Measurements from ENCODE around the gene PSMC1.

Gene PSMC1

DNA sequence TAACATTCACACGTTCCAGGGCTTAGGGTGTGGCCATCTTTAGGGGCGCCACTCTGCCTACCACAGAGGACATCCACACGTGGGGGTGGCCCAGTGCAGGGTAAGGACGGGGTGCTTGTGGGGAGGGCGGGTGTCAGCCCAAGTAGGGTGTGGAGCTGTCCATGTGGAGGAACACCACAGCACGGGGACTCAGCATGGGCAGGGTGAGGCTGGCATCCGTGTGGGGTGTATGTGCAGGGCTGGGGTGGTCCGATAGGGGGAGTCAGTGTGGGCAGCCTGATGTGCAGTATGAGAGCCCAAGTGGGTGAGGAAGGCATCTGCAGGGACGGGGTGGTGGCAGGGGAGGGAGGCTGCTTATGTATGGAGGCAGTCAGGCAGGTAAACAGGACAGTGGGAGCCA is 17.7 kb downstream of the PSMC1 start:
- peaks cover 62% of the 10 kb centered on the region for H3K36me3 Mint-ChIP-seq (ENCODE audit: low read depth)
- H3K27me3 Mint-ChIP-seq (ENCODE audit: low read depth) = no peaks in the 10 kb centered on the region
- TF ChIP-seq, protein P1, sequence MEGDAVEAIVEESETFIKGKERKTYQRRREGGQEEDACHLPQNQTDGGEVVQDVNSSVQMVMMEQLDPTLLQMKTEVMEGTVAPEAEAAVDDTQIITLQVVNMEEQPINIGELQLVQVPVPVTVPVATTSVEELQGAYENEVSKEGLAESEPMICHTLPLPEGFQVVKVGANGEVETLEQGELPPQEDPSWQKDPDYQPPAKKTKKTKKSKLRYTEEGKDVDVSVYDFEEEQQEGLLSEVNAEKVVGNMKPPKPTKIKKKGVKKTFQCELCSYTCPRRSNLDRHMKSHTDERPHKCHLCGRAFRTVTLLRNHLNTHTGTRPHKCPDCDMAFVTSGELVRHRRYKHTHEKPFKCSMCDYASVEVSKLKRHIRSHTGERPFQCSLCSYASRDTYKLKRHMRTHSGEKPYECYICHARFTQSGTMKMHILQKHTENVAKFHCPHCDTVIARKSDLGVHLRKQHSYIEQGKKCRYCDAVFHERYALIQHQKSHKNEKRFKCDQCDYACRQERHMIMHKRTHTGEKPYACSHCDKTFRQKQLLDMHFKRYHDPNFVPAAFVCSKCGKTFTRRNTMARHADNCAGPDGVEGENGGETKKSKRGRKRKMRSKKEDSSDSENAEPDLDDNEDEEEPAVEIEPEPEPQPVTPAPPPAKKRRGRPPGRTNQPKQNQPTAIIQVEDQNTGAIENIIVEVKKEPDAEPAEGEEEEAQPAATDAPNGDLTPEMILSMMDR (IDR thresholded peaks at IDR 0.05; ENCODE audit: unreplicated experiment in 3 of 3) = no peak
- peak overlapping the region in 1 of 3 experiments; percentile 18 for H3K27ac Mint-ChIP-seq
- H3K9me3 Mint-ChIP-seq = no peaks in the 10 kb centered on the region
- no peak overlapping the region for H3K4me3 Mint-ChIP-seq
- no peaks in the 10 kb centered on the region for H3K4me1 Mint-ChIP-seq

DNA sequence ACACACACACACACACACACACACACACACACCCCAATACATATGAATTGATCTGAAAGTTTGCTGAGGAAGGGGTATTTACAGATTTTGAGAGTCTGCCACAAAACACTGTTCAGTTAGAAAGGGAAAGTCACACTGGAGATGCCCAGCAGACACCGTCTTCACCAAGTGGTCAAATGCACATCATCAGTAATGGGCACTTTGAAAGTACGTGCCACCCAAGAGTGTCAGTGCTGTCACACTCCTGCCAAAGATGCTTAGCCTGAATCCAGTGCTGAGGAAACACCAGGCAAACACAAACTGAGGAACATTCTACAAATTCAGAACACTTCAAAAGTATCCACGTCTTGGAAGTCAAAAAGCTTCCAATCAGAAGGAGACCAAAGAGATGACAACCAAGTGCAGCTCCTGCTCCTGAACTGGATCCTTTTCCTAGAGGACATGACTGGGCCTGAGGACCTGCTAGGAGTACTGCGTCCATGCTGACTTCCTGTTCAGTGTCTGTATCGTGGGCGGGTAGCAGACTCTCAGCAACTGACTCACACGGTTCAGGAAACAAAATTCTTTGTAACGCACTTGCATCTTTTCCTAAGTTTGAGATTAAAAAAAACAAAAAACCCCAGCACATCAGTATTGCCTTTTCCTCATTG is 18.6 kb downstream of the PSMC1 start:
- no peaks in the 10 kb centered on the region for H3K9me3 Mint-ChIP-seq
- H3K27ac Mint-ChIP-seq = no peak overlapping the region
- TF ChIP-seq, protein P1 (IDR thresholded peaks at IDR 0.05; ENCODE audit: unreplicated experiment in 3 of 3) = no peak
- H3K36me3 Mint-ChIP-seq (ENCODE audit: low read depth) = peaks cover 54% of the 10 kb centered on the region
- H3K4me1 Mint-ChIP-seq = no peaks in the 10 kb centered on the region
- no peaks in the 10 kb centered on the region for H3K27me3 Mint-ChIP-seq (ENCODE audit: low read depth)
- H3K4me3 Mint-ChIP-seq = no peak overlapping the region

DNA sequence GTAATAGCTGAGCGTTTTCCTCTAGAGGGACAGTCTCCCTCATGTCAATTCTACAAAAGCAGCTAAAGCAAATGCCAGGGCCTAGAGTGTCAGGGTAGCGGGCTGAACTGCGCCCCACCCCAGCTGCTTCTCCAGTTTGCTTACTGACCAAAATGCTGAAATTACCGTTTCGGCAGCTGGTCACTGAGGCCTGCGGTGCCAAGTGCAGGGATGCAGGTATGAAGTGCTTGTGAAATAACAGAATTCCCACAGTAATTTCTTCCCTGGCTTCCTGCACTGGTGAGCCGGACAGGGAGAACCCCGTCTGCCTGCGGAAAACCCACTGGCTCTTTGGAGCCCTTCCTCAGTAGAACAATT is 19.1 kb downstream of the PSMC1 start:
- Mint-ChIP-seq H3K4me3 (no peak overlapping the region), H3K4me1 (no peaks in the 10 kb centered on the region), H3K36me3 (ENCODE audit: low read depth) (peaks cover 52% of the 10 kb centered on the region), H3K27me3 (ENCODE audit: low read depth) (no peaks in the 10 kb centered on the region), H3K27ac (no peak overlapping the region), H3K9me3 (no peaks in the 10 kb centered on the region)
- TF ChIP-seq, protein P1 (IDR thresholded peaks at IDR 0.05; ENCODE audit: unreplicated experiment in 3 of 3) = no peak

DNA sequence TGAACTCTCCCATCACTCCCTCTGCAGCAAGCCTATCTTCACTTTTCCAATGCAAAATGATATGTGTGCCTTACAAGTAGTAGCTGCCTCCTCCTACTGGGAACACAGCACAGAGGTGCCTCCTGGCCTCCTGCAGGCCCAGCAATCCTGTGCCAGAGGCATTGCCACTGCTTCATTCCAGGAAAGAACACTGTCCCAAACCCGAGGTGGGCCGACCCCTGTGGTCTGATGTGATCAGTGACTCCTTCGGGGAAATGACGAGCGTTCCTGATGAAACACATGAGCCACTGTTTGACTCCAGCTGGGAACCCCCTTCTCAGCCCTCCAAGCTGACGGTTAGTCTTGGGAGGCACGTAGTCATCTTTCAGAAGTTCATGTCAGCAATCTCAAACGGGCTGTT is 19.5 kb downstream of the PSMC1 start:
- peaks cover 49% of the 10 kb centered on the region for H3K36me3 Mint-ChIP-seq (ENCODE audit: low read depth)
- no peaks in the 10 kb centered on the region for H3K9me3 Mint-ChIP-seq
- H3K4me3 Mint-ChIP-seq = no peak overlapping the region
- no peaks in the 10 kb centered on the region for H3K4me1 Mint-ChIP-seq
- TF ChIP-seq, protein P1 (IDR thresholded peaks at IDR 0.05; ENCODE audit: unreplicated experiment in 3 of 3) = no peak
- H3K27ac Mint-ChIP-seq = no peak overlapping the region
- no peaks in the 10 kb centered on the region for H3K27me3 Mint-ChIP-seq (ENCODE audit: low read depth)

DNA sequence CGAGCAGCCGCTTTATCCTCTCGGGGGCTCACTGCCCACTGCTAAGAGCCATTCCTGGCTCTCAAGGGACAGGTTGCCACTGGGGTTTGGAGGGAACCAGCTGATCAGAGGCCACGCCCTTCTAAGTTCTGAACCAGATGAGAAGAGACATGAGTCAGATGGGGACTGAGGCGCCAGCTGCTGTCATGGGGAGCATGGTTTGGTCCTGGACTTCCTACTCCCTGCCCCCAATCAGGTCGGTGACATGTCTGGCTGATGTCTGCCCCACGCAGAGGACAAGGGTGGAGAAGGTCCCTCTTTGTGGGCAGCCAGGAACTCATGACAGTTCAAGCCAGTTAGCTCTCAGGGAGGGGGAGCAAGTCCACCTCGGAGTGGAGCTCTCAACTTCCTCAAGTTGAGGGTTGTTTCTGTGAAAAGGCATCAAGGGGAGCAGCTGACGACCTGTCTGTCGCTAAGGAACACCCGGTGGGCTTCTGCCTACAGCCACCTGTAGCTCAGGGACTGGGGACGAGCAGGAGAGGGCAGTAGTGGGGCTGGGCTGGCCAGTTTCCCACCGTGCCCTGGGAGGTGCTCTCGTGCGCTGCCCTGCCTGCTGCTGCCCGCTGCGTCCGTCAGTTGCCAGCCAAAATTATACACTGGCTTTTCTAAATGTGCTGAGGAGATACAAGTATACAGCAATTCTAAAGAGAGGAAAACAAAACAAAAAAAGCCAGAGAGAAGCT is 20.5 kb downstream of the PSMC1 start:
- Mint-ChIP-seq H3K4me1 (no peaks in the 10 kb centered on the region), H3K36me3 (ENCODE audit: low read depth) (peaks cover 41% of the 10 kb centered on the region), H3K9me3 (no peaks in the 10 kb centered on the region), H3K27me3 (ENCODE audit: low read depth) (no peaks in the 10 kb centered on the region), H3K4me3 (no peak overlapping the region), H3K27ac (no peak overlapping the region)
- TF ChIP-seq, protein P1 (IDR thresholded peaks at IDR 0.05; ENCODE audit: unreplicated experiment in 3 of 3) = no peak

Measured in nephron (organoid).